GM19099 (cell line): Measurements from ENCODE around the gene VPS16.
A peak's percentile ranks its signal among the peaks of the same experiment; 100 is the strongest.

ENCODE experiments used
- POLR2A ChIP-seq: IDR thresholded peaks from 3 replicates; pipeline ENCODE4 v1.6.1; 2011; ENCODE audit warnings: low read depth; ENCODE audit not compliant: insufficient read length; ENCODE audit errors: extremely low read depth

The VPS16 gene

DNA sequence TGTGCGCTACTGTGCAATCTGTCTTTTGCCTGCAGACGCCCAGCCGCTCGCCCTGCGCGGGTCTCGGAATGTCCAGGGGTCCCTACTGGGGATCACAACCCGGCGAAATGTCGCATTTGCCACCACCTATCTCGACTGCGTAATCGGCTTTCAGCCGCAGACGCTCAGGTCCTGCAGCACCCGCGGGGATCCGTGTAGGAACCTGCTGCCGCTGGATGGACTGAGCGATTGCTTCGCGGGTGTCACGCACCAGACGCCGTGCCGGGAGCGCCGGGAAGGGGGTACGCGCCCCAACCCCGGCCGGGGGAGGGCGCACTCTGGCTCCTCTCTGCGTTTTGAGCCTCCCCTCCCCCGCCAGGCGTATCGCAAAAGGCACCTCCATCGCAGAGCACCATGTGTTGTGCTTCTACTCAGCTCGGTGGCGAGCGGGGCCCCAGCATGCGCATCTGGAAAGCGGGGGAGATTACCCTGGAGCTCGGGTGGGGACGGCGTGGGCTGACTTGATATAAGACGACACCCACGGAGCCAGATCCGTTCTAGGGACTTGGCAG, 32.0 kb downstream of the VPS16 start:
- TF ChIP-seq POLR2A, result no peak

- peak; percentile 99 for TF ChIP-seq POLR2A
Measured at GRCh38 chr20:2873010-2873746, 32.6 kb downstream of the VPS16 start, which contains the start of gene PTPRA. Gene PTPRA (plus strand): TSS chr20:2873481. CDS start chr20:2964278, 90,797 bp downstream.

DNA sequence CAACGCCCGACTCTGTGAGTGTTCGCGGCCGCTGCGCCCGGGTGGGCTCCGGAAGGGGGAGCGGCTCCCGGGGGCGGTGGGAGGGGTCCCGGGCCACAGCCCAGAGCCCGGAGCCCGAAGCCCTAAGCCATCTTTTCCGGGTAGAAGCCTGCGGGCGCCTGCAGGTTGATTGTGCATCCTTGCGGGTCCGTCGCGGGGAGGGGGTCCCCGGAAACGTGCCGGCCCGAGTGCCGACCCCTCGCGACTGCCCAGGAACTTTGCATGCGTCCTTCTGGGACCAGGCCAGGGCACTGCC, 33.1 kb downstream of the VPS16 start:
- no peak for TF ChIP-seq POLR2A

DNA sequence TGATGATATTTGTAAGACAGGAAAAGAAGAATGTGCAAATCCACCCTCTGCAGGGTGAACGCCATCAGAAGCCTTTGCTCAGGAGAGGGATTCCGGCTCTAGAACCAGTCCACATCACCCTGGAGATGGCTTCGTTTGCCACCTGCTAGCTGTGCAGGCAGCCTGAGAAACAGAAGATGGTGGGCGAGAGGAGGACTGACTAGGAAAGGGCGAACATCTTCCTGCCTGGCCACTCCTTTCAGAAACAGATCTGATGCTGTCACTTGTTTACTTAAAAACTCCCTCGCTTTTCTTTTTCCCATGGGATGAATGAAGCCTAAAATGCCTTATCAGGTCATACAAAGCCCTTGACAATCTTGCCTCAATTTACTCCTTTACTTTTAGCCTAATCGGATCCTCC, 33.9 kb downstream of the VPS16 start:
- TF ChIP-seq POLR2A, result no peak

- TF ChIP-seq POLR2A, result no peak
Measured at GRCh38 chr20:2875690-2876203, 35.2 kb downstream of the VPS16 start.

- TF ChIP-seq POLR2A, result no peak
Measured at GRCh38 chr20:2878515-2878914, 38.0 kb downstream of the VPS16 start.

GRCh38 chr20:2879146-2879545, 38.6 kb downstream of the VPS16 start:
- TF ChIP-seq POLR2A, result no peak

DNA sequence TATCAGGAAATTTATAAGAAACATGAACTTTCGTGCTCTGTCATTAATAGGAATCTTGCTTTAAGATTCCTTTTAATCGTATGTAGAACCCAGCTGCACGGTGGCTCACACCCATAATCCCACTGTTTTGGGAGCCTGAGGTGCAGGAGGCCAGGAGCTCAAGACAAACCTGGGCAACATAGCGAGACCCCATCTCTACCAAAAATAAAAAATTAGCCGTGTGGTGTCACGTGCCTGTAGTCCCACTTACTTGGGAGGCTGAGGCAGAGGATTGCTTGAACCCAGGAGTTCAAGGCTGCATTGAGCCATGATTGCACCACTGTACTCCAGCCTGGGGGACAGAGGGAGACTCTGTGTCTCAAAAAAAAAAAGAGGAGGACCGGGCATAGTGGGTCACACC, 40.1 kb downstream of the VPS16 start:
- no peak for TF ChIP-seq POLR2A

DNA sequence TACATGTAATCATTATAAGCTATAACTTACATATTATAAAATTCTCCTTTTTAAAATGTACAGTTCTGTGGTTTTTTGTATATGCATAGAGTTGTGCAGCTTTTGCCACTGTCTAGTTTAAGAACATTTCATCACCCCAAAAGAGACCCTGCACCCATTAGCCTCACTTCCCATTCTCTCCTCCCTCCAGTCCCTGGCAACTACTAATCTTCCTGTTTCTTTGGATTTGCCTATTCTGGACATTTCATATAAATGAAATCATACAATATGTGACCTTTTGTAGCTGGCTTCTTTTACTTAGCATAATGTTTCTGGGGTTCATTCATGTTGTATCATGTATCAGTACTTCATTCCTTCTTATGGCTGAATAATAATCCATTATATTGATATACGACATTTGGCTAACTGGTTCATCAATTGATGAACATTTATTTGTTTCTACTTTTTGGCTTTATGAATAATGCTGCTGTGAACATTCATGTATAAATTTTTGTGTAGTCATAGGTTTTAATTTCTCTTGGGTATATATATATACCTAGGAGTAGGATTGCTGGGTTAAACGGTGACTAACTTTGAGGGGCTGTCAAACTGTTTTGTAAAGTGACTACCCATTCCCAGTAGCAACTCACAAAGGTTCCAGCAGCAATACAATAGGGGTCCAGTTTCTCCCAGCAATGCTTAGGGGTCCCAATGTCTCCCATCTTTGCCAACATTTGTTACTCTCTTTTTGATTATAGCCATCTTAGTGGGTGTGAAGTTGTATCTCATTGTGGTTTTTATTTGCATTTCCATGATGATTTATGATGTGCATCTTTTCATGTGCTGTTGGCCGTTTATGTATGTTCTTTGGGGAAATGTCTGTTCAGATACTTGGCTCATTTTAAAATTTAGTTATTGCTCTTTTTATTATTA, 43.4 kb downstream of the VPS16 start:
- no peak for TF ChIP-seq POLR2A

GRCh38 chr20:2887715-2888114, 47.2 kb downstream of the VPS16 start:
- TF ChIP-seq POLR2A, result no peak

GRCh38 chr20:2888224-2888955, 47.8 kb downstream of the VPS16 start:
- no peak for TF ChIP-seq POLR2A

DNA sequence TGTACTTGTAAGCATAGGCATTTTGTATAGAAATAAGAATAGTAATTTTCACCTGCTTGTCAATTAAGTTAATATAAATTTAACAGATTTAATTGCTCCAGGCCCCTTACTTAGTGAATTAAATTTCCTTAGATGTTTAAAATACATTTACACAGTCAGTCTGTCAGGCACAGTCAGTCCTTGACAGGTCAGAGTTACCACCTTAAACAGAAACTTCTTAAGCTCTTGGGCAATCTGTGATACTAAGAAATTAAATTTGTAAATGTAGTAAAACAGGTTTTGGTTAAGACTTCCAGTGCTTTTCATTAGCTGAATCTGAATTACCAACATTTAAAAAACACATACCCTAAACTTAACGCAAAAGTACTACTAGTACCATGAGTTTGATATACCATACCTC, 48.7 kb downstream of the VPS16 start:
- TF ChIP-seq POLR2A, result no peak

DNA sequence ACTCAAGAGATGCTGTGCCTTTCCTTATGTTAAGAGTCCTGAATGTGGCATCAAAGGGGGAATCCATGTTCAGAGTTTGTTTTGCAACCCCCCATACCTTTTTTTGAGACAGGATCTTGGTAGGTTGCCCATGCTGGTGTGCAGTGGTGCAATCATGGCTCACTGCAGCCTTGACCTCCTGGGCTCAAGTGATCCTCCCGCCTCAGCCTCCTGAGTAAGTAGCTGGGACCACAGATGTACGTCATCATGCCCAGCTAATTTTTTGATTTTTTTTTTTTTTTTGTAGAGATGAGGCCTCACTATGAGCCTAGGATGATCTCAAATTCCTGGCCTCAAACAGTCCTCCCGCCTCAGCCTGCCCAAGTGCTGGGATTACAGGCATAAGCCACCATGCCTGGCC, 49.3 kb downstream of the VPS16 start:
- no peak for TF ChIP-seq POLR2A

DNA sequence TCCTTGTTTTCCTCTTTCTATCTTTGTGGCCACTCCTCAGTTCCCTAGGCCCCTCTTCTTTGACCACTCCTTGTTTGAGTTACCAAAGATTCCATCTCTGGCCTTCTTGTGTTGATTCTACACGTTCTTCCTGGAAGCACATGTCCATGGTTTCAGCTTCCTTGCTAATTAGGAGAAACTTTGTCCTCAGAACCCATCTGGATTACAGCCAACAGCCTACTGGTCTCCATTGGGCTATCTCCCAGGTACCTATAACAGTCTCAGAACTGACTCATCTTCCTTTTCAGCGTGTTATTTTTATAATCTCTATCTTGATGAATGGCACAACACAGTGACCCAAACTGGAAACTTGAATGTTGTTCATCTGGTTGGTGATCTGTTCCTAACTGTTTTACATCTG, 50.2 kb downstream of the VPS16 start:
- TF ChIP-seq POLR2A, result no peak

GRCh38 chr20:2891343-2891742, 50.8 kb downstream of the VPS16 start:
- TF ChIP-seq POLR2A, result no peak

- no peak for TF ChIP-seq POLR2A
Measured at GRCh38 chr20:2892376-2892775, 51.8 kb downstream of the VPS16 start.

DNA sequence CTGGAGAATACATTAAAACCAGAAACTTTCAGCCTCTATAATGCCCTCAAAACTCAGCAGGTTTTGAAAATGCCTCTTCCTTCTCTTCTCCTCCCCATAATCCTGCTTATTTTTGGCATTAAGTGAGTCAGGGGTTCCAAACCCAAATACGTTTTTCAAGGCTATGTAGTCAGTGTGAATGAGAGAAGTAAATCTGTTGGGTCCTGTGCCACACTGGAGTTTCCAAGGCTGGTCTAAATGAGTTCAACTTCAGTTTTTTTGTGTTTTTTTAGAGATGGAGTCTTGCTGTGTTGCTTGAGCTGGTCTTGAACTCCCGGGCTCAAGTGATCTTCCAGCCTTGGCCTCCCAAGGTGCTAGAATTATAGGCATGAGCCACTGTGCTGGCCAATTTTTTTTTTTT, 53.7 kb downstream of the VPS16 start:
- TF ChIP-seq POLR2A, result no peak
